ENCODE results near the gene OLFML2B.

DNA sequence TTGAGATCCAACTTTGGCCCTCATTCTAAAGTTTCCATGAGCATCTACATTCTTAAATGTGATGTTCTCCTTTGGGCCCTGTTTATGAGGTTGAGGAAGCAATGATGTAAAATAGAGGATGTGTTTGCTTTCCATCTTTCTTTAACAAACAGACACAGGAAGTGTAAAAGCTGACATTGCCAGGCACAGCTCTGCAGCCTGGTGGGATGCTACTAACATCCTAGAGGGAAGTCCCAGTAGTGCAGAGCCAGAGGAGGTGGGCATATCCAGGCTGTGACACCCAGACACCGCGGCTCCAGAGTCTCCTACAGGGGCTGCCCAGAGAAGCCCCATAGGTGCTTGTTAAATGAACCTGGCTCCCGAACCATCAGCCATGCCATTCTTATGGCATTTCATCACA lies 16.2 kb downstream of the OLFML2B start:
- no peak for TF ChIP-seq POLR2AphosphoS5 (IDR thresholded peaks at IDR 0.05)
- TF ChIP-seq POLR2A (IDR thresholded peaks at IDR 0.05): no peak
- TF ChIP-seq, protein P1, sequence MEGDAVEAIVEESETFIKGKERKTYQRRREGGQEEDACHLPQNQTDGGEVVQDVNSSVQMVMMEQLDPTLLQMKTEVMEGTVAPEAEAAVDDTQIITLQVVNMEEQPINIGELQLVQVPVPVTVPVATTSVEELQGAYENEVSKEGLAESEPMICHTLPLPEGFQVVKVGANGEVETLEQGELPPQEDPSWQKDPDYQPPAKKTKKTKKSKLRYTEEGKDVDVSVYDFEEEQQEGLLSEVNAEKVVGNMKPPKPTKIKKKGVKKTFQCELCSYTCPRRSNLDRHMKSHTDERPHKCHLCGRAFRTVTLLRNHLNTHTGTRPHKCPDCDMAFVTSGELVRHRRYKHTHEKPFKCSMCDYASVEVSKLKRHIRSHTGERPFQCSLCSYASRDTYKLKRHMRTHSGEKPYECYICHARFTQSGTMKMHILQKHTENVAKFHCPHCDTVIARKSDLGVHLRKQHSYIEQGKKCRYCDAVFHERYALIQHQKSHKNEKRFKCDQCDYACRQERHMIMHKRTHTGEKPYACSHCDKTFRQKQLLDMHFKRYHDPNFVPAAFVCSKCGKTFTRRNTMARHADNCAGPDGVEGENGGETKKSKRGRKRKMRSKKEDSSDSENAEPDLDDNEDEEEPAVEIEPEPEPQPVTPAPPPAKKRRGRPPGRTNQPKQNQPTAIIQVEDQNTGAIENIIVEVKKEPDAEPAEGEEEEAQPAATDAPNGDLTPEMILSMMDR (IDR thresholded peaks at IDR 0.05): no peak
- TF ChIP-seq EP300 (IDR thresholded peaks at IDR 0.05): no peak

Data from suprapubic skin (tissue), 4 donors.